ENCODE results near the gene GEMIN2.
"Not testable (repeated sequence)": the region's sequence is repeated elsewhere in the genome, so short reads cannot be mapped to it uniquely, and the experiment has no call there.

The GEMIN2 gene

GRCh38 chr14:39113685-39114072, 444 bp upstream of the GEMIN2 start:
- H3K4me3 ChIP-seq (ENCODE audit: control insufficient read depth, low read depth, low read length), result peak overlapping the region; percentile 87
- DNase-seq (ENCODE audit: low read depth), result no peak
- TF ChIP-seq, protein P1, sequence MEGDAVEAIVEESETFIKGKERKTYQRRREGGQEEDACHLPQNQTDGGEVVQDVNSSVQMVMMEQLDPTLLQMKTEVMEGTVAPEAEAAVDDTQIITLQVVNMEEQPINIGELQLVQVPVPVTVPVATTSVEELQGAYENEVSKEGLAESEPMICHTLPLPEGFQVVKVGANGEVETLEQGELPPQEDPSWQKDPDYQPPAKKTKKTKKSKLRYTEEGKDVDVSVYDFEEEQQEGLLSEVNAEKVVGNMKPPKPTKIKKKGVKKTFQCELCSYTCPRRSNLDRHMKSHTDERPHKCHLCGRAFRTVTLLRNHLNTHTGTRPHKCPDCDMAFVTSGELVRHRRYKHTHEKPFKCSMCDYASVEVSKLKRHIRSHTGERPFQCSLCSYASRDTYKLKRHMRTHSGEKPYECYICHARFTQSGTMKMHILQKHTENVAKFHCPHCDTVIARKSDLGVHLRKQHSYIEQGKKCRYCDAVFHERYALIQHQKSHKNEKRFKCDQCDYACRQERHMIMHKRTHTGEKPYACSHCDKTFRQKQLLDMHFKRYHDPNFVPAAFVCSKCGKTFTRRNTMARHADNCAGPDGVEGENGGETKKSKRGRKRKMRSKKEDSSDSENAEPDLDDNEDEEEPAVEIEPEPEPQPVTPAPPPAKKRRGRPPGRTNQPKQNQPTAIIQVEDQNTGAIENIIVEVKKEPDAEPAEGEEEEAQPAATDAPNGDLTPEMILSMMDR (conservative IDR thresholded peaks at IDR 0.05; ENCODE audit: control insufficient read depth, insufficient read depth, low read depth, low read length), result no peak

- TF ChIP-seq, protein P1 (conservative IDR thresholded peaks at IDR 0.05; ENCODE audit: control insufficient read depth, insufficient read depth, low read depth, low read length), result no peak
- DNase-seq (ENCODE audit: low read depth), result no peak
- H3K4me3 ChIP-seq (ENCODE audit: control insufficient read depth, low read depth, low read length), result no peak overlapping the region
Measured at GRCh38 chr14:39122330-39123138, 8.4 kb downstream of the GEMIN2 start.

- DNase-seq (ENCODE audit: low read depth); H3K4me3 ChIP-seq (ENCODE audit: control insufficient read depth, low read depth, low read length): not testable (repeated sequence)
Measured at GRCh38 chr14:39137835-39138234, 23.7 kb downstream of the GEMIN2 start.

GRCh38 chr14:39138440-39138839, 24.3 kb downstream of the GEMIN2 start:
- TF ChIP-seq, protein P1 (conservative IDR thresholded peaks at IDR 0.05; ENCODE audit: control insufficient read depth, insufficient read depth, low read depth, low read length), result no peak
- DNase-seq (ENCODE audit: low read depth), result no peak
- H3K4me3 ChIP-seq (ENCODE audit: control insufficient read depth, low read depth, low read length), result no peak overlapping the region

DNA sequence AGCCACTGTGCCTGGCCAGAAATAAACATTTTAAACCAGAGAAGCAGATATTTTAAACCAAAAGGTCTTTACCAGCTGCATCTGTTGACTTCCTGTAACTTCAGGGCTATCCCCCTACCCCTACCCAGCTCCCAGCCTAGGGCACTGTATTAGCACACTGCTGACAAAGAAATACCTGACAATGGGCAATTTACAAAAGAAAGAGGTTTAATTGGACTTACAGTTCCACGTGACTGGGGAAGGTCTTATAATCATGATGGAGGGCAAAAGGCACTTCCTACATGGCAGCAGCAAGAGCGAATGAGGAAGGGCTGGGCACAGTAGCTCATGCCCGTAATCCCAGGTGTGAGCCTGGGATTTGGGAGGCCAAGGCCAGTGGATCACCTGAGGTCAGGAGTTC, 26.0 kb downstream of the GEMIN2 start:
- DNase-seq (ENCODE audit: low read depth), result no peak
- TF ChIP-seq, protein P1 (conservative IDR thresholded peaks at IDR 0.05; ENCODE audit: control insufficient read depth, insufficient read depth, low read depth, low read length), result no peak
- no peak overlapping the region for H3K4me3 ChIP-seq (ENCODE audit: control insufficient read depth, low read depth, low read length)

DNA sequence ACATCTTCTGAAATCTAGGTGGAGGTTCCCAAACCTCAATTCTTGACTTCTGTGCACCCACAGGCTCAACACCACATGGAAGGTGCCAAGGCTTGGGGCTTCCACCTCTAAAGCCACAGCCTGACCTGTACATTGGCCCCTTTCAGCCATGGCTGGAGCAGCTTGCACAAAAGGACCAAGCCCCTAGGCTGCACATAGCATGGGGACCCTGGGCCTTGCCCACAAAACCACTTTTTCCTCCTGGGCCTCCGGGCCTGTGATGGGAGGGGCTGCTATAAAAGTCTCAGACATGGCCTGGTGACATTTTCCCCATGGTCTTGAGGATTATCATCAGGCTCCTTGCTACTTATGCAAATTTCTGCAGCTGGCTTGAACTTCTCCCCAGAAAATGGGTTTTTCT, 27.5 kb downstream of the GEMIN2 start:
- not testable (repeated sequence) for H3K4me3 ChIP-seq (ENCODE audit: control insufficient read depth, low read depth, low read length); DNase-seq (ENCODE audit: low read depth)

DNA sequence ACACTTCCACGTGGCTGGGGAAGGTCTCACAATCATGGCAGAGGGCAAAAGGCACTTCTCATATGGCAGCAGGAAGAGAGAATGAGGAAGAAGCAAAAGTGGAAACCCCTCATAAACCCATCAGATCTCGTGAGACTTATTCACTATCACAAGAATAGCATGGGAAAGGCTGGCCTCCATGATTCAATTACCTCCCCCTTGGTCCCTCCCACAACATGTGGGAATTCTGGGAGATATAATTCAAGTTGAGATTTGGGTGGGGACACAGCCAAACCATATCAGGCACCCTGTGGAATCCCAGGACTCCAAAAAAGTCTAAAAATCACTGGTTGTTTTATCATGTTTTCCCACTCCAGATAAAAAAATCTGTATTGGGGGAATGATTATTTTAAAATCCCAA, 29.1 kb downstream of the GEMIN2 start:
- H3K4me3 ChIP-seq (ENCODE audit: control insufficient read depth, low read depth, low read length); DNase-seq (ENCODE audit: low read depth): not testable (repeated sequence)

DNA sequence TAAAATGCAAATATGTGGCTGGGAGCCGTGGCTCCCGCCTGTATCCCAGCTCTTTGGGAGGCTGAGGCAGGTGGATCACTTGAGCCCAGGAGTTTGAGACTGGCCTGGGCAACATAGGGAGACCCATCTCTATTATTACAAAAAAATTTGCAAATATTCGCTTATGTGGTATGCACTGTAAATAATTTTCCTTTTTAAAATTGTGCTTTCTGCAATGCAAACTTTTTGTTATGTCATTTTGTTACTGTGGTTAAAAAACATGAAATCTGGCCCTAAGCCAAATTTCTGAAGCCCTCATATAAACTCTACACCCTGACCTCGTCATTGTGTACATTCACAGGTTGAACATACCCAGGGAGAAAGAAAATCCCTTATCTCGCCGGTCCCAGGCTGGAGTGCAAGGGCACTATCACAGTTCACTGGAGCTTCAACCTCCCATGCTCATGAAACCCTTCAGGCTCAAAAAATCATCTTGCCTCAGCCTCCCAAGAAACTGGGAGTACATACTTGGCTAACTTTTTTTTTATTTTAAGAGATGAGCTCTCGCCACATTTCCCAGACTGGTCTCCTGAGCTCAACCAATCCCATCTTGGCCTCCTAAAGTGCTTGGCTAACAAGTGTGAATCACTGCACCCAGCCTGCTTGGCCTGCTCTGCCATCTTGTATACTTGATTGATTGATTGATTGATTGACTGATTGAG, 31.3 kb downstream of the GEMIN2 start:
- no peak for DNase-seq (ENCODE audit: low read depth)
- H3K4me3 ChIP-seq (ENCODE audit: control insufficient read depth, low read depth, low read length), result no peak overlapping the region
- TF ChIP-seq, protein P1 (conservative IDR thresholded peaks at IDR 0.05; ENCODE audit: control insufficient read depth, insufficient read depth, low read depth, low read length), result no peak

Measured in fibroblast of mammary gland (primary cell).